ENCODE data around the gene WDR73. TPM values are rescaled to one million over a fixed set of nuclear protein-coding genes. Genes with fewer than 3 reads are reported as not detected.

The WDR73 gene
- total RNA-seq, 1 donor from 2014 or later, result 29.5 TPM

- no peak for TF ChIP-seq CTCF (IDR thresholded peaks at IDR 0.05; ENCODE audit: unreplicated experiment)
- no peak for DNase-seq (ENCODE audit: low spot score)
- Mint-ChIP-seq H3K27ac (ENCODE audit: unreplicated experiment) (no peak overlapping the region), H3K27me3 (ENCODE audit: unreplicated experiment) (peaks cover 11% of the 10 kb centered on the region), H3K9me3 (ENCODE audit: unreplicated experiment) (no peaks in the 10 kb centered on the region), H3K36me3 (ENCODE audit: low read depth, unreplicated experiment) (peaks cover 4% of the 10 kb centered on the region), H3K4me3 (ENCODE audit: unreplicated experiment) (no peak overlapping the region), H3K4me1 (ENCODE audit: unreplicated experiment) (peaks cover 12% of the 10 kb centered on the region)
Measured at GRCh38 chr15:84598250-84598649, 55.8 kb downstream of the WDR73 start.

- H3K4me1 Mint-ChIP-seq (ENCODE audit: unreplicated experiment), result peaks cover 7% of the 10 kb centered on the region
- no peaks in the 10 kb centered on the region for H3K9me3 Mint-ChIP-seq (ENCODE audit: unreplicated experiment)
- DNase-seq (ENCODE audit: low spot score), result no peak
- H3K4me3 Mint-ChIP-seq (ENCODE audit: unreplicated experiment), result peak overlapping the region; percentile 19
- peaks cover 11% of the 10 kb centered on the region for H3K27me3 Mint-ChIP-seq (ENCODE audit: unreplicated experiment)
- TF ChIP-seq CTCF (IDR thresholded peaks at IDR 0.05; ENCODE audit: unreplicated experiment), result no peak
- H3K36me3 Mint-ChIP-seq (ENCODE audit: low read depth, unreplicated experiment), result no peaks in the 10 kb centered on the region
- H3K27ac Mint-ChIP-seq (ENCODE audit: unreplicated experiment), result no peak overlapping the region
Measured at GRCh38 chr15:84597296-84597695, 56.8 kb downstream of the WDR73 start.

GRCh38 chr15:84595660-84596059 is 58.4 kb downstream of the WDR73 start:
- H3K27me3 Mint-ChIP-seq (ENCODE audit: unreplicated experiment), result peaks cover 7% of the 10 kb centered on the region
- peaks cover 3% of the 10 kb centered on the region for H3K4me1 Mint-ChIP-seq (ENCODE audit: unreplicated experiment)

GRCh38 chr15:84594617-84595290 is 59.3 kb downstream of the WDR73 start:
- DNase-seq (ENCODE audit: low spot score), result no peak
- Mint-ChIP-seq H3K36me3 (ENCODE audit: low read depth, unreplicated experiment) (no peaks in the 10 kb centered on the region), H3K9me3 (ENCODE audit: unreplicated experiment) (no peaks in the 10 kb centered on the region), H3K27me3 (ENCODE audit: unreplicated experiment) (peaks cover 4% of the 10 kb centered on the region), H3K27ac (ENCODE audit: unreplicated experiment) (no peak overlapping the region), H3K4me3 (ENCODE audit: unreplicated experiment) (no peak overlapping the region), H3K4me1 (ENCODE audit: unreplicated experiment) (peaks cover 3% of the 10 kb centered on the region)
- TF ChIP-seq CTCF (IDR thresholded peaks at IDR 0.05; ENCODE audit: unreplicated experiment), result no peak

More at GRCh38 chr15:84595660-84596059, 58.4 kb downstream of the WDR73 start:
- DNase-seq (ENCODE audit: low spot score), result no peak
- H3K27ac Mint-ChIP-seq (ENCODE audit: unreplicated experiment), result no peak overlapping the region
- no peaks in the 10 kb centered on the region for H3K9me3 Mint-ChIP-seq (ENCODE audit: unreplicated experiment)
- TF ChIP-seq CTCF (IDR thresholded peaks at IDR 0.05; ENCODE audit: unreplicated experiment), result no peak
- no peak overlapping the region for H3K4me3 Mint-ChIP-seq (ENCODE audit: unreplicated experiment)
- no peaks in the 10 kb centered on the region for H3K36me3 Mint-ChIP-seq (ENCODE audit: low read depth, unreplicated experiment)

GRCh38 chr15:84591815-84592214 is 62.3 kb downstream of the WDR73 start:
- Mint-ChIP-seq H3K4me3 (ENCODE audit: unreplicated experiment) (no peak overlapping the region), H3K27ac (ENCODE audit: unreplicated experiment) (no peak overlapping the region), H3K27me3 (ENCODE audit: unreplicated experiment) (no peaks in the 10 kb centered on the region), H3K36me3 (ENCODE audit: low read depth, unreplicated experiment) (no peaks in the 10 kb centered on the region), H3K9me3 (ENCODE audit: unreplicated experiment) (no peaks in the 10 kb centered on the region), H3K4me1 (ENCODE audit: unreplicated experiment) (peaks cover 3% of the 10 kb centered on the region)
- TF ChIP-seq CTCF (IDR thresholded peaks at IDR 0.05; ENCODE audit: unreplicated experiment), result no peak
- no peak for DNase-seq (ENCODE audit: low spot score)
